ENCODE results near the gene ANXA9.

The ANXA9 gene

DNA sequence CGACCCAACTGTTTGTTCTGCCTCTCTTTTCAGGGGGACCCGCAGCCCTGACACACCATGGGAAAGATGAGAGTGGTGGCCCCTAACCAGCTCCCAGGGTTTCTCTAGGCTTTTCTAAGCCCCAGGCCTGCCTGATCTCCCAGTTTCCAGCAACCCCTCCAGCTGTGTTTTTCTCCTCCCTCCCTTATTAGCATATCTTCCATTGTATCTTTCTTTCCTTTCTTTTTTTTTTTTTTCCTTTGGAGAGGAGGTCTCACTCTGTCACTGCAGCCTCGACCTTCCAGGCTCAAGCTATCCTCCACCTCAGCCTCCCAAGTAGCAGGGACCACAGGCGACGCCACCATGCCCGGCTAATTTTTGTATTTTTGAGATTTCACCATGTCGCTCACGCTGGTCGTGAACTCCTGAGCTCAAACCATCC lies 5.7 kb upstream of the ANXA9 start:
- DNase-seq = no peak

DNA sequence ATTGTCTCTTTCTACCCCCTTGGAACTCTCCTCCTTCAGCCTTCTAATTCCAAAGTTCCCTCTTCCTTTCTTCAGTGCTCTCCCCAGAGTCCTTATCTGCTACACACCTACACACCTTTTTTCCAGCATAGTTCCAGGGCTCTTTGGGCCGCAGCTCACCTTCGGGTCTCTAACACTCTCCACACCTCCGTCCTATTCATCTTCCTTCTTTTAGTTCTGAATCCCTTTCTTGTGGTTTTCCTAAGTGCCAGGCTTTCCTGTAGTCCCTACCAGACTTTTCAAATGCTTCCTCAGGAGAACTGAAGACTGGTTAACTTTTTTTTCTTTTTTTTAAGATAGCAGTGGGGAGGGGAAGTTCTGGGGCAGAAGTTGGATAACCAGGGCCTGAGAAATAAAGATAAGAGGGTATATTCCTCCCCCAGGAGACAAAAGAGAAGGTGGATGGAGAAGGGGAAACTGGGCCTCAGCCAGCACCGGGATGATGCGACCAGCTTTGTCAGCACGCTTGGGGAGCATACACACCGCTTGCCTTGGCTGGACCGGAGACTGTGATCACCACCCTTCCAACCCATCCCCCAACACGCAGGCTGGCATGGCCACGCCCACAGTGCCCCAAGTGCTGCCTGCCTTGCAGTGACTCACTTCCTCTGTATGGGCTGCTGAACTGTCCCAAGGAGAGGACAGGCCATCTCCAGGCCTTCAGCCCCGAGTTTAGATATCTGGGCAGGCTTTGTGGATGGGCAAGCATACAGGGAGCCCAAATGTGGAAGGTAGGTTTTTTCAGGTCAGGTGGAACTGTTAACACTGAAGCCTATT lies 5.0 kb upstream of the ANXA9 start:
- peak; percentile 62 for DNase-seq

DNA sequence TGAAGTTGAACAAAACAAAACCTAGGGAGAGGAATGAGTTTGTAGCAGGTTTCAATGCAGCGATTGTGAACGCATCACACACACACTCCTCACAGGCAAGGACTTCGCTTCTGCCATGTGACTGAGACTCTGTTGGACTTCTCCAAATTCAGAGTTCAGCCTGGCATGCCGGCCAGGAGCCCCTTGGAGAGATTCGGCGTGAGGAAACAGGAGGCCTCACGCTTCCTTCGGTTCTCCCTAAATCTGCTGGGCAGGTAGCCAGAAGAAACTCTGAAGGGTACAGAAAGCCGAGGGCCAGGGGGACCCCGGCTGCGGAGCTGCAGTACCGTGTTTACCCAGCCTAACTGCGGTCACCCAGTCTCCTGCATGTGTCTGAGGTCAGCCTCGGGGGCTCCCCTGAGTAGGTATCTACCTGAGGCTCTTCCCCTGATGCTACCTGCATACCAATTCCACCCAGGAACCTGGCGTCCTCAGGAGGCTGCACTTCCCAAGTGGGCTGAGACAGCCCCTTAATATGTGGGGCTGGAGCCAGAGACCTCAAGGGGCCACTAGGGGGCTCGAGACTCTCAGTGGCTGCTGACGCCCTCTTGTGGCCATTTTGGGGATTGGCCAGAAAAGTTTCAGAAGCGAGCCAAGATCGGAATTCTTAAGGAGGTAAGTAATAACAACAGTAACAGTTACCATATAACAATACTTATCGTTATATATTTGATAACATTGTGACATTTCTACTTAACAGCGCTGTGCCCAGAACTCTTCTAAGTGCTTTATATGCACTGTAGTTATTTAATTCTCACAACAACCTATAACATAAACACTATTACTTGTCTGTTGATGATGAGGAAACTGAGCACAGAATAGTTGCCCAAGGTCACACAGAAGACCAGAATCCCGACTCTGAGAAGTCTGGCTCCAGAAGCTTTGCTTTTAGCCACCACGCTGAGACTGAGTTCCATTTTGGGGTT lies 2.7 kb upstream of the ANXA9 start:
- DNase-seq = peak; percentile 85

DNA sequence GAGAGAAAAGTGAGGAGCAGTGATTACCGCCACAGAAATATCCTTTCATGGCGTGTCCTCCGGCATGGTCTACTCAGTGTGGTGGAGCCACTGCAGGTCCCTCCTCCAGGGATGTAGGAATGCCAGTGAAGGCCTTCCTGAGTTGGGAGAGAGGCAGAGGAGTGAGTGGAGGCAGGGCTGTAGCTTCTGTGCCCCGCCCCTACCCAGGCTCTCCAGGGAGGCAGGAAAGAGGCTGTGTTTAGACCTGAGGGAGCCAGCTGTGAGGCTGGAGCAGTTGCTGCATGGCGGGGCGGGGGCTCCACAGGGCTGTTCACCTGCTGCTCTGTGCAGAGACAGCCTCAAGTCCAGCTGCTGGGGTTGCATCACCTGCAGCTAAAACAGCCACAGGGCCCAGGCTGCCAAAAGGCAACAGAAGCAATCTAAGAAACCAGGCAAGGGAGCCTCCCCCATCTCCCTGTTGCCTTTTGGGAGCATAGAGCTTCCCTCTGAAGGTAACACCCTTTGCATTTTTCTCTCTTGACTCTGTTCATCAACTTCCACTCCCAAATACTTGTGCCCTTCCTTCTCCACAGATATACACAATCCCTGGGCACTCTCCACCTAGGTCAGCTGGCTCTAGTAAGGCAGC lies 801 bp upstream of the ANXA9 start:
- peak; percentile 94 for DNase-seq

DNA sequence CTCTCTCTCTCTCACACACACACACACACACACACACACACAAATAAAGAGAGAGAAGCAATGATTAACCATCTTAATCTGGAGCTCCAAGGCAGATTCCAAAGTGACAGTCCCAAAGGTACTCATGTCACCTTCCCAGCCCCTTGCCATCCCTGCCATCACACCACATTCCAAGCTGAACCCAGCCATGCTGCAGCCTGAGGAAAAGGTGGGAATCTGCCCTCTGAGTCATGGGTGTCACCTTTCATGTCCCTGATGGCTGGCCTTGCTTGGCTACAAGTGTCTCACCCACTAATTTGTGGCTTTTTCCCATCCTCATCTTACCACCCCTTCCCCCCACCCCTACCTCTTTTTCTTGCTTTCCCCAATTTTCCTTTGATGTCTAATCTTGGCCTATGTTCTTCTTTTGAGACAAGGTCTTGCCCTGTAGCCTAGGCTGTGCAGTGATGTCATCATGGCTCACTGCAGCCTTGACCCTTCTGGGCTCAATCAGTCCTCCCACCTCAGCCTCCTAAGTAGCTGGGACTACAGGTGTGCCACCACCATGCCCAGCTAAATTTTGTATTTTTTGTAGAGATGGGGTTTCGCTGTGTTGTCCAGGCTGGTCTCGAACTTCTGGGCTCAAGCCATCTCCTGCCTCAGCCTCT lies 3.2 kb downstream of the ANXA9 start:
- no peak for DNase-seq

DNA sequence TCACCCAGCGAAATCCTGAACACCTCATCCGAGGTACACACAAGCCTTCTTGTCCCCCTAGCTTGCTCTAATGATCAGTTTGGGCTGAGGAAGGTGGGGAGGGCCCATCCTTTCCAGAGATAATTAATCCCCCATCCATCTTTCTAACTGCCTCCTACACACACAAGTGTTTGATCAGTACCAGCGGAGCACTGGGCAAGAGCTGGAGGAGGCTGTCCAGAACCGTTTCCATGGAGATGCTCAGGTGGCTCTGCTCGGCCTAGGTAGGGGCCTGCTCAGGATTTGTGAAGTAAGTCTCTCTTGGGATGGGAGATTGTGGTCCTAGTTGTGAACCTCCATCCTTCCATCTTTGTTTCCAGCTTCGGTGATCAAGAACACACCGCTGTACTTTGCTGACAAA lies 5.8 kb downstream of the ANXA9 start:
- DNase-seq = peak; percentile 81

DNA sequence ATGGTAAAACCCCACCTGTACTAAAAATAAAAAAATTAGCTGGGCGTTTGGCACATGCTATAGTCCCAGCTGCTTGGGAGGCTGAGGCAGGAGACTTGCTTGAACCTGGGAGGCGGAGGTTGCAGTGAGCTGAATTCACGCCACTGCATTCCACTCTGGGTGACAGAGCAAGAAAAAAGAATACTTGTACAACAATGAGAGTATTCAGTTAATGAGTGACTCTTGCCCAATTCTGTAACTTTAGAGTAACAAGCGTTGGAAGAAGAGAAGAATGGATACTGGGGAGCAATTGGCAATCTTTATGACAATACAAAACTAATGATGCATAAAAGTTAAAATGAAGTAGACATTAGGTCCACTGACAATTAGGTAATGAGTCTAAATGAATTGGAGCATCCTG lies 10.5 kb downstream of the ANXA9 start:
- no peak for DNase-seq

DNA sequence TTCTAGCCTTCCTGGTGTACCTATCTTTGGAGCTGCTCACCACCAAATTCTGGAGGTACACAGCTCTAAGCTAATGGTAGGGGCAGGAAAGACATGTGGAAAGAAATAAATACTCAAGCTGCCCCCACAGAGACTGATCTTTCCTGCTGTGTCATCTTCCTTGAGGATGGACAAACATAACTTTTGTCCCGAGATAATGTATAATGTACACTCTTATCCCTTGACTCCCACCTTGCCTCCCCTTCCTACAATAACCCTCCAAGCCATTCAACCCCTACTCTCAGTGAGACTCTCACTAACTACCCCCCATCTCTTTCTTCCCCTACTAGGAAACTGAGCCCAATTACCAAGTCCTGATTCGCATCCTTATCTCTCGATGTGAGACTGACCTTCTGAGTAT lies 12.2 kb downstream of the ANXA9 start:
- no peak for DNase-seq

DNA sequence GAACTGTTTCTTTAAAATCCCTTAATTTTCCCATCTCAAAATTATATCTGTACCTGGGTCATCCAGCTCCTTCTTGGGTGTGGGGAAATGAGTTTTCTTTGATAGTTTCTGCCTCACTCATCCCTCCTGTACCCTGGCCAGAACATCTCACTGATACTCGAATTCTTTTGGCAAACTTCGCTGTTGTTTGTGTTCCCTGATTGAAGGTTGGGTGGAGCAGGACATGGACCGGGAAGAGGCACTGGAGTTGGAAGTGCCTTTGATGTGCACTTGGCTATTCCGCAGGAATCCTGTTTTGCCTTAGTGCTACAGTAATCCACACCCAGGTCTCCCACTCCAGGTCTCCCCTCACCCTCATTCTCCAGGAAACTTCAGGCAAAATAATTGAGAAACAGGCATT lies 13.4 kb downstream of the ANXA9 start:
- DNase-seq = no peak

DNA sequence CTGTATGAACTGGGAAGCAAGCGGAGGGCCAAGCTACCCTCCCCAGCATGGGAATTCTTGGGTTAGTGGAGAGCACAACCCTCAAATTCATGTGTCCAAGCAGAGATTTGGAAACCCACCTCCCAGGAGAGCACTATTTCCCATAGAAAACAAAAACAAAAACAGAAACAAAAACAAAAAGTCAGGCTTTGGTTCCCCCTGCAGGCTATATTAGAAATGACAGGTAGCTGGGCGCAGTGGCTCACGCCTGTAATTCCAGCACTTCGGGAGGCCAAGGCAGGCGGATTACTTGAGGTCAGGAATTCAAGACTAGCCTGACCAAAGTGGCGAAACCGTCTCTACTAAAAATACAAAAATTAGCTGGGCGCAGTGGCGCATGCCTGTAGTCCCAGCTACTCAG lies 13.8 kb downstream of the ANXA9 start:
- DNase-seq = no peak

DNA sequence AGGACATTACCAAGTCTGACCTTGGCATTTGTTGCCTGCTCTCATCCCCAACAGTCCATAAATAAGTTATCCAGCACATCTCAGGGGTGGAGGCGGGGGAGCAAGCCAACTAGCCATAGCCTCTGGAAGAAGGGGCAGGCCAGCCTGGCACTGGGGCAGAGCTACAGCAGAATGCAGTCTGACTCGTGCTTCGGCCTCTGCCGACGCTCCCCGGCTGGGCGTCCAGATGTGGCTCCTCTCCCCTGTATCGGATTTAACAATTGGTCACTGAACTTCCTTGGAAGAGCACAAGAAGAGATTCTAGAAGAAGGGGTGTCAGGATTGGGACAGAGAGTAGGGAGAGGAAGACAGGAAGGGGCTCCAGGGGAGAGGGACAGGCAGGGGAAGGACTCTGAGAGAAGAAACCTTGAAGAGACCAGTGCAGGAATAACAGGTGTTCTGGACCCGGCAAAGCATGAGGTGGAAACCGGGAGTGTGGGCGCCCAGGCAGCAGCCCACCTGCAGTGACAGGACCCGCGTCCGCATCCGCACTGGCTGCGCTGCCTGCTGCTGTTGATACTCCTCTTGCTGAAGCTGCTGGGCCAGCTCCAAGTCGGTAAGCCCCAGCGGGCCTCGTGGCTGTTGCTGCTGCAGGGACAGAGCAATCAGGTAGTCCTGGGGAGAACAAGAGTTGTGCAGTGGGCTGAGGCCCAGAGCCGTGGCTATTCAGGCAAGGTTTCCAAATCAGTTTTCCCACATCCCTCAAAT lies 15.2 kb downstream of the ANXA9 start:
- DNase-seq = no peak

DNA sequence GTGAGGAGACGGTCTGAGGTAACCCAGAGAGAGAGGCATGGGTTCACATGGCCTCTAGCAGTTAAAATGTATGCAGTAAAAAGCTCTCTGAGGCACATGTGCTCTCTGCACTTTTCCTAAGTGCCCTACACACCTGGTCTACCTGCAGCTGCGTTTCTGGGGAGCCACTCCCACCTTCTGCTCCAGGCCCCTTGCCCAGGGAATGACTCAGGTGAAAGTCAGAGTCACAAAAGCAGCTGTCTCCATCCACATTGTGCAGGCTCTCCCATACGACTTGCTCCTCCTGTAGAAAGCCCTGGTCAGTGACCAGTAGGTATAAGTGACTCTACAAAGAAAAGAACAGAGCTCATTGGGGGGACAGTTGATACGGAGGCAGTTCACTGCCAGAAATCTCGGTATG lies 15.9 kb downstream of the ANXA9 start:
- peak; percentile 47 for DNase-seq

DNA sequence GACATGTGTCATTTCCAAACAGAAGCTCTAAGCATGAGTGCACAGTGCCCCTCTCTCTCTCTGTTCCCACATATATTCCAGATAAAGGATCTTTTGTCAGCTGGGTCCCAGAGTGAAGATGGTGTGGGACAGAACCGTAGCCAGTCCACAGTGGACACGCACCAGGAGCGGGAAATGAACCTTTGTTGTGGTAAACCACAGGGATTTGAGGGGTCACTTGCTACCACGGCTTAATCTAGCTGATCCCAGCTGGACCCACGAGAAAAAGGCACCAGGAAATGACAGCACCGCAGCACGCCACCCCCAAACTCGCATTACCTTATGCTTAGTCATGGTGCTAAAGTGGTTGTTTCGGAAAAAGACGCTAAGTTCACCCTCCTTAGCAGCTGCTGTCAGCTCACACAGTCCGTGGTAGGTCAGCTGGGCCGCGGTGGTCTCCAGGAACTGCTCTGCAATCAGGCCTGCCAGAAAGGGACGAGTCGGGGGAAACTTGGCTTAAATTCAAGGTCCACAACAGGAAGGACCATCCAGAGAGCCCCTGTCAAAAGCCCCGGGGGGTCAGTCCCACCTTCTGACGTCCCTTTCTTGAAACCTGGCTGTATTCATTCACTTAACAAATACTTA lies 17.1 kb downstream of the ANXA9 start:
- no peak for DNase-seq

DNA sequence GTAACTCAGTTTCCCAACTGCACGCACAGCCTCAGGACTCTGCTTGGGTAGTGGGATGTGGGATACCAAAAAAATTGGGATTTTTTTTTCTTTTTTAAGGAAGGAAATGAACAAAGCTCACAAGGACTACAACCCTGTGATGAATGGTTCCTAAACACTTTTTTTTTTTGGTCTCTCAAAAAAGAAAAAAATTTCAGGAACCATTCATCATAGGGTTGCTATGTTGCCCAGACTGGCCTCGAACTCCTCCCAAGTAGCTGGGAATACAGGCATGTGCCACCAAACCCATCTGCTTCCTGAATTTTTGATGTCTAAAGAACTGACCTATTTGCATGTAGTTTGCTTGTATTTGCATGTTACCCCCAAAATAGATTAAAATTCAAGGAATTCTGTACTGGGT lies 17.8 kb downstream of the ANXA9 start:
- no peak for DNase-seq

DNA sequence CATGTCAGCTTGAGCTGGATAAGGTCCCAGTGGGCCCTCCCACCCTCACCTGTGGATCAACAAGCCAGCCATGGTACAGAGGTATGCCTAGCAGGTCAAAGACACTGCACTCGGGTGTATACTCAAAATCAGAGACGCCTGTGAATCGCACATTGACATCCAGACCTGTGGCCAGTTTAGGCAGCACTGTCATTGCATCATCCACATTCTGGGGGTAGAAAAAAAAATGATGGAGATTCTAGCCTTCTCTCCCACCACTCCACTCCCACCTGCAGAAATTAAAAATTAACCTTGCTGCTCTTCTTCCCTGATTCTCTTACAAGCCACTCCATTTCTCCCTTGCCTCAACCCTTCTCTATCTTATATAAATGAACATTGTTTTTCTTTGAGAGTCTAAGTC lies 18.3 kb downstream of the ANXA9 start:
- no peak for DNase-seq

DNA sequence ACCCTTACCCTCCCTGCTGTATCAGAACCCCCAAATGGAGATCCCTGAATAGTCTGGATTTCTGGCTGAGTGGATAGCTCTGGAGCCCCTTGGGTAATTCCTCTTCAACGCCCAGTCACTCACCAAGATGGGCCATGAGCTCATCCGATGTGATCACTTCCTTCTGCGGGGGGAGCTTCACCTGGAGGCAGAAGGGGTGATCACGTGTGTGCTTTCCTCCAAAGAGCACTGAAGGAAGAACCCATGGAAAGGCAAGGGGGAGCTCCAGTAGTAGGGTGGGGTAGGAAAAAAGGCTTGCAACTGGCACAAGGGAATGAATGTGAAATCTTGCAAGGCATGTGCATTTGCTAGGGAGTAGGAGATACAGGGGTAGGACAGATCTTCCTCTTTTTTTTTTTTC lies 19.5 kb downstream of the ANXA9 start:
- DNase-seq = no peak

DNA sequence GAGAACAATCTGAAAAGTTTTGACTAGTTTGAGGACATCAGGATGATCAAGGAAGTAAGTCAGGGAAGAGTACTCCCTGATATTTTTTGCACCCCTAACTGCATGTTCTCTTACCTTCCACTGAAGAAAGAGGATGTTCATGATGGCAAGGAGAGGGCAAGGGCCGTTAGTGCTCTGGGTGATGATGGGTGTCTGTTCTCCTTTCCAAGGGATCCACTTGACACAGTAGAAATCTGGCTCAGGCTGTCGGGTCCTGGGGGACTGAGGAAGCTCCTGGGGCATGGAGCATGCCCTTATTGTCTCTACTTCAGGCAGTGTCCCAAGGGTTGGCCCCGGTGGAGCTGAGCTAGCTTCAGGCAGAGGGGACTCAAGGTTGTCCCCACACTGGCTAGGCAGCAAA lies 20.0 kb downstream of the ANXA9 start:
- no peak for DNase-seq

DNA sequence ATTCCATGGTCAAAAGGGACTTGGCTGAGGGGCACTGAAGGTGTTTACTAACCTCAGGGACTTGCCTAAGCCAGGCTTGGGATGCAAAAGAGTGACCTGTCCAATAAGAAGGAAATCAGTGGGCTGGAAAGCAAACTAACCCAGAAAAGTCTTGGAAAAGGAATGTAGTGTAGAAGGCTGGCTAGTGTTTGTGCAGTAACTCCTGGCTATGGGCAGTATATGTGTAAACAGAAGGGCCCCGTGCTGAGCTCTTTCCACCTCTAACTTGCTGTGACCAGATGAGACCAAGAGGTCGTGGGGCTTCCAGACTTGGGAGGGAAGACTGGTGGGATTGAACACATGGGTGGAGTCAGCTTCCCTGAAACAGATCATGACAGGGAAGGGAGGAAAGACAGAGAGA lies 20.5 kb downstream of the ANXA9 start:
- DNase-seq = no peak

DNA sequence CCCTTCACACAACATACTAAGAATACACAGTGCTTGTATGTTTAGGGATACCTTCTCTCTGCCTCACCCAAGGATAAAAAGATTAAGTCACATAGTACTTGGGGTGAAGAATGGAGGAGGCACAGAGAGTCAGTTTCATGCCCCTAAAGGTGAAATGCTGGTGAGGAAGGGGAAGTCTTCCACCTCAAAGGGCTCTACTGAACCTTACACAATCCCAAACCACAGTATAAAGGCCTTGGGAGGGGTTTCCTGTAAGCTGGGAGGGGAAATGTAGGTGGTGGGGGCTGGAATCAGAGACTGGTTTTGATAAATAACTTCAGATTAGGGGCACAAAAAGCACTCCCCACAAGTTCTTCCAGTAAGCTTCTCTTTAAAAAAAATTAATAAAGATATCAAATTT lies 21.1 kb downstream of the ANXA9 start:
- no peak for DNase-seq

DNA sequence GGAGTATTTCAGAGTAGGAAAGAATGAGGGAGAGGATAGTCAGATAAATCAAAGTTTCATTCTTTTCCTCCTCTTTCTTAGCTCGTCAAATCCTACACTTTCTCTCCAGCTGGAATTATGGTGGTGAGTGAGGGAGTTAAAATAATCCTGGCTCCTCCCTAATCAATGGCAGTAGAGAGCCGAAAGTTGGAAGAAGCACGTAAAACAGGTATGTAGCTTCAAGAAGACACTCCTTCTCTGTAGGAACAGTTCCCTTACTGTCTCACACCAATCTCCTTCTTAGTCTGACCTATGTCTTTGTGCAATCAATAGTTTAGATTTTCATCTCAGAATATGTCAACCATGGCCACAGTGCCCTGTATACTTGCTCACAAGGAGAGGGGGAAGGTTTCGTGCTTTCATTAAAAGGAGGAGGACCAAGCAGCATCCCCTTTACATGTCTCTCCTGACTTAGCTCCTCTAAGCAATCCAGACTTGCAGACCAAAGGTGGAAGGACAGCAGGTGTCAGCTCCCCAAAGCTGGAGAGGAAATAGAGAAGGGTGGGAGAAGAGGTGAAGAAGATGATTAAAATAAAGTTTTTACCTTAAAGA lies 23.7 kb downstream of the ANXA9 start:
- peak; percentile 22 for DNase-seq

DNA sequence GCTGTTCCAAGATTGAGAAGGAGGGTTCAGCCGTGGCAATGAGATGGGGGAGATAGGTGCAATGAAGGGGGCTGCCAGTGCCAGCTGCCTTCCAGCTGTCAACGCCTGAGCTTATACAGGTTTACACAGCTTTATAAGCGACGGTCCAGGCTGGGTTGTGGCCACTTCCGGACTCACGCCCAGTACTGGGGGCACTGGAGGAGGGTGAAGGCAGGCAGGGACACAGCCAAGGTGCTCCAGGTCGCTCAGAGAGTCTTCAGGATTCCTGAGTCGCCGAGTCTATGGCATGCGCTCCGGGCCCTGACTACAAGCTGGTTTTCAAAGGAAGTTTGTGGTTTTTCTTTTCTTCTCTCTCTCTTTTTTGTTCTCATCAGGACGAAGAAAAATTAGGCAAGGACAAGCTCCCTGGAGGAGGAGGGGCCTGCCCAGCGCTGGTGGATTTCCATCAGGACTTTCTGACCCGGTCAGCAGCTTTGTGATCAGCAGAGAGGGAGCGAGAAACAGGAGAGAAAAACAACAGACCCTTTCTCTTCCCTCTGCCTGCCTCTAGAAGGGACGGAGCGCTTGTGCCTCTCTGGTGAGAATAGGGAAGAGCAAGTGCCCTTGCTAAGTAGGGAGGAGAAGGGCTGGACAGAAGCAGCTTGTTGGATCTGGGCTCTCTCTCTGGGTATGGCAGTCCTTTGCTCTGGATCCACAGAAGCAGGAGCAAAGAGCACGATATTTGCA lies 24.4 kb downstream of the ANXA9 start, which contains the start of gene MINDY1:
Gene MINDY1 (minus strand): TSS at position 576 of the 726 bp plus-strand sequence. CDS start 4,285 bp downstream, outside the sequence.
- peak; percentile 87 for DNase-seq

All from NCI-H510A treated with DMSO at 0.1 percent for 48 hours (cell line).